RCC 7860 (cell line): Measurements from ENCODE around the gene TANC2.

ENCODE experiments used
- DNase-seq: peaks from one replicate; pipeline ENCODE4 v3.0.0-alpha.2; 2015; ENCODE audit warnings: low spot score
- FAIRE-seq: peaks from 2 replicates; lab custom pipeline; 2012; peaks lifted over from hg19 to GRCh38; lab: Jason Lieb, UNC

Gene TANC2

GRCh38 chr17:62998665-62999393 is 32.8 kb downstream of the TANC2 start:
- FAIRE-seq = no peak

GRCh38 chr17:62999736-63000135 is 33.7 kb downstream of the TANC2 start:
- FAIRE-seq (no peak), DNase-seq (no peak)

More at GRCh38 chr17:62998665-62999393, 32.8 kb downstream of the TANC2 start:
- DNase-seq = no peak

GRCh38 chr17:63001689-63002394 is 35.8 kb downstream of the TANC2 start:
- DNase-seq (peak; percentile 38), FAIRE-seq (peak; percentile 47)

GRCh38 chr17:63002625-63003024 is 36.6 kb downstream of the TANC2 start:
- FAIRE-seq (no peak), DNase-seq (no peak)

- peak; percentile 60 for FAIRE-seq
Observed at GRCh38 chr17:63015824-63016223, 49.8 kb downstream of the TANC2 start.

More at GRCh38 chr17:63015824-63016223, 49.8 kb downstream of the TANC2 start:
- no peak for DNase-seq
